GM19035 (cell line): ENCODE results near the gene SCP2D1.

ENCODE experiments used
- ATAC-seq: cut with Tn5 transposase; IDR thresholded peaks from one replicate; pipeline ENCODE4 v1.9.1; 2021; ENCODE audit not compliant: unreplicated experiment

The SCP2D1 gene

DNA sequence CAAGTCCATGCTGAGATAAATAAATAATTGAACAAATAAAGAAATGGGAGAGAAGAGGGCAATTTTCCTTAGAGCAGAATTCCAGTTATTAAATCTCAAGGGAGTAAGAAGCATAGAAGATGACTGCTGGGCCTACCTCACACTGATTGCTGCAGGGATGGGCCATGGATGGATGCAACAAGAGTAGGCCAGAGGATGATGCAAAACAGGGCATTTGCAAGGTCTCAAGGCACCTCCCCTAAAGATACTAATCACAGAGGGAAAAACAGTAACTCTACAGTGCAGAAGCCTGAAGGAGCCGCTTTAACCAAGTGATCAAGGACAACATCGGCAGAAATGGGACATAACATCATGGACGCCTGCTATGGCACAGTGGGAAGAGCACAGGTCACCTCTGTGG lies 1.7 kb upstream of the SCP2D1 start:
- no peak for ATAC-seq

GRCh38 chr20:18815194-18815942 lies 1.8 kb downstream of the SCP2D1 start:
- no peak for ATAC-seq

- ATAC-seq: no peak
Measured at GRCh38 chr20:18822832-18823231, 9.2 kb downstream of the SCP2D1 start.

GRCh38 chr20:18831830-18832499 lies 18.4 kb downstream of the SCP2D1 start:
- no peak for ATAC-seq

- ATAC-seq: no peak
Measured at GRCh38 chr20:18832546-18833200, 19.1 kb downstream of the SCP2D1 start.

GRCh38 chr20:18835466-18836256 lies 22.1 kb downstream of the SCP2D1 start:
- ATAC-seq: no peak

GRCh38 chr20:18837718-18838117 lies 24.1 kb downstream of the SCP2D1 start:
- no peak for ATAC-seq

DNA sequence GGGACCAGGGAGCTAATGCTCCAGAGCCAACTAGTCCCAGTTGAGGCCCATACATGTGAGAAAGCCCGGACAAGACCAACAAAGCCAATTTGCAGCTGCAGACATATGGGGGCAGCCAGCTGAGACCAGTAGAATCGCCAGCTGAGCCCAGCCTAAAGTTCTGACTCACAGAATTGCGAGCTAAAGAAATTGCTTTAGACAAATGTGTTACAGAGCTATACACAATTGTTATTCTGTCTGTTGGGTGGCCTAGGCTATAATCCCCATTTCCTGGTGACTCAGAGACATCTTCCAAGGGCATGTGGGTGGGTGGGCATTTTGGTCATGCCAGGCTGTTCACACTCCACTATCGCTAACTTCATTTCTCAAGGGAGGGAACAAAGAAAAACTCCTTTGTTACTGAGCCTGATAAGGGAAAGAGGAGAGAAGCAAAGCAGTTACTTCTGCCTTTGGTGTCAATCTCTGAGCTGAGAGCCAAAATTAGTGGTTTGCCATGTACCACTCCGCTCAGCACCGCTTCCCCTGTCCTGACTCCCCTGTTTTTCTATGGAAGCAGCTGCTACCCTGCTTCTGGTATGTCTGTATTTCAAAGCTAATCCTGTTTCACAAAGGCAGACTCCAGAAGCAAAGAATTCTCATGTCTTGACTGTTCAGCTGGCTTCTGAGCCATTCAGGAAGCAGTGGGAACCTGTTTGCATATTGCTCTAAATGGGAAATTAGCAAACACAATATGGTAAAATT lies 26.1 kb downstream of the SCP2D1 start:
- ATAC-seq: no peak

- ATAC-seq: no peak
Measured at GRCh38 chr20:18840248-18840645, 26.7 kb downstream of the SCP2D1 start.

DNA sequence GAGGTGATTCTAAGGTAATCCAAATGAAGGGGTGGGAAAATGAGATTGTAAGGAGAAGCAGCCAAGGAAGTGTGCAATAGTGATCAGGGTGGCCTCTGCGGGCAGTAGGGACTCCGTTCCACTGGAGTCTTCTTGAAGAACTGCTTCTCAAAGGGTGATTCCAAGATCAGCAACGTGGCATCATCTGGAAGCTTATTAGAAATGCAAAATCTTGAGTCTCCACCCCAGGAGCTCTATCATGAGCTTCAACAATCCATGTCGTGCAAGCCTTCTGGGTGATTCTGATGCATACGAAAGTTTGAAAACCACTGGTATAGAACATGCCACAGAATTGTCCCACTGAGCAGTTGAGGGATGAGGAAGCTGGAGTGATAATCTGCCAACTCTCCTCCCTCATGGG lies 31.4 kb downstream of the SCP2D1 start:
- no peak for ATAC-seq

DNA sequence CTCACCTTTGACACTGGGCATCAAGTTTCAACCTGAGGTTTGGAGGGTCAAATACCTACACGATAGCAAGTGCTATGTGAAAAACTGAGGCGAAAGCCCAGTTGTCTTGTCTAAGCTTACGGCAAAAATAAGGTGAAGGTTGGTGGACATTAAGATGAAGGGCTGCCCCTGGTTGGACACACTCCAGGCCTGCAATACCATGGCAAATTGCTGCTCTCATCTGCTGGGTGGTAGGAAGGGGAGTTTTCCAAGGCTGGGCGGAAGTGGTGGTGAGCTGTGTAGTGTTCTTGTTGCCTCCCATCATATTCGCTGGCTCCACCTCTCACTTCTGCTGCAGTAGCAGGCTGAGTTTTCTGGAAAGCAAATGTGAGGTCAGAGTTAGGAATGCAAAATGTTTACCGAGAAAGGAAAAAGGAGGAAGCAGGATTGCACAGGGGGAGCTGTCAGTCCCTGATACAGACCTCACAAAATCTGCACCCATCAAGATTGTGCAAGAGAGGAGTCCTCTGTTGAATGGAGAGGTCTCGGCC lies 33.7 kb downstream of the SCP2D1 start:
- no peak for ATAC-seq

- ATAC-seq: no peak
Measured at GRCh38 chr20:18849131-18849530, 35.5 kb downstream of the SCP2D1 start.

DNA sequence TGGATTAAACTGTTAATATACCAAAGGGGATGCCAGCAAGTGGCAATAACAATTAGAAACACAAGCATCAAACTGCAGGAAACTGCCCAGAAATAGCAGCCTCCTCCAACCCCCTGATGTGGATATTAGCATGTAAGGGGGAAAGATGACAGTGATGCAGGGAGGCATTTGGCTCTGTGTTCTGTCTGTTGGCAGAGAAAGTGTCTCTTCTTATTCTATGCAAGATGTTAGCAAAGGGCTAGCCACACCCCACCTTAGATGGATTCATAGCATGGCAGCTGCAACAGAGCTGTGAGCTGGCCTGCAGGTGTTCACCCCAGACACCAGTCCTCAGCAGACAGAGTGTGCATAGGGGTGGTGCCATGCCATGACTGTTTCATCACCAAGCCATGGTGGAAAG lies 38.0 kb downstream of the SCP2D1 start:
- ATAC-seq: no peak

DNA sequence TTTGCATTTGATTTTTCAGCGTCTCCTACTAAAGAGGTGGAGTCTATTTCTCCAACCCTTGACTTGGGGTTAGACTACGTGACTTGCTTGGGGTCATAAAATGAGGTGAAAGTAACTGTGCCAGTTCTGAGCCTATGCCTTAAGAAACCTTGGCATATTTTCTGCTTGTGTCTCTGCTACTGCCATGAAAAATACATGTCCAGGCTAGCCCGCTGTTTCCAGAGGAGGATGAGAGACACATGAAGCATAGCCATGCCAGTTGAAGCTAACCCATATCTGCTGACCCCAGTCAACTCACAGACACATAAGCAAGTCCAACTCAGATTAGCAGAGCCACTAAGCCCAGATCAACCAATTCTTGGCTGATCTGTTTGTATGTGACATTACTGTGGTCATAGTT lies 38.7 kb downstream of the SCP2D1 start:
- no peak for ATAC-seq

DNA sequence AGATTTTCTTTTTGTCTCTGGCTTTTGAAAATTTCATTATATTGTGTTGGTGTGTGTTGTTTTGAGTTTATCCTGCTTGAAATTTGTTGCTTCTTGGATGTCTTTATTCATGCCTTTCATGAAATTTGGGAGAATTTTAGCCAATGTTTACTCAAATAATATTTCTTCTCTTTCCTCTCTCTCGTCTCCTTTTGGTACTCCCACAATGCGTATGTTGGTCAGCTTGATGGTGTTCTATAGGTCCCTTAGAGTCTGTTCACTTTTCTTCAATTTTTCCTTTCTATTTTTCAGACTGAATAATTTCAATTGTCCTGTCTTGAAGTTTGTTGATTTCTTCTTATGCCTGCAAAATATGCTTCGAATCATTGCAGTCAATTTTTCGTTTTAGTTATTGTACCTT lies 39.6 kb downstream of the SCP2D1 start:
- ATAC-seq: no peak

GRCh38 chr20:18853946-18854646 lies 40.5 kb downstream of the SCP2D1 start:
- ATAC-seq: no peak

- no peak for ATAC-seq
Measured at GRCh38 chr20:18855882-18856281, 42.3 kb downstream of the SCP2D1 start.

GRCh38 chr20:18856873-18857272 lies 43.3 kb downstream of the SCP2D1 start:
- ATAC-seq: no peak

DNA sequence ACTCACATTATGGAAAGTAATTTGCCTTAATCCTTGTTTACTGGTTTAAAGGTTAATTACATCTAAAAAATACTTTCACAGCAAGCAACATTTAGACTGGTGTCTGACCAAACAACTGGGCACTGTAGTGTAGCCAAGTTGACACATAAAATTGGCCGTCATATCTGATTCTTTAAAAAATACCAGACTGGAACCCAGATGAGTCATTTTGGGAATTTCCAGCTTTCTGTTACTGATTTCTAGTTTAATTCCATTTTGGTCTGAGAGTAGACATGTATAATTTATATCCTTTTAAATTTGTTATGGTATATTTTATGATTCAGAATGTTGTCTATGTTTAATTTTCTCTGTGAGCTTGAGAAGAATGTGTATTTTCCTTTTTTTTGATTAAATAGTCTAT lies 44.1 kb downstream of the SCP2D1 start:
- no peak for ATAC-seq

DNA sequence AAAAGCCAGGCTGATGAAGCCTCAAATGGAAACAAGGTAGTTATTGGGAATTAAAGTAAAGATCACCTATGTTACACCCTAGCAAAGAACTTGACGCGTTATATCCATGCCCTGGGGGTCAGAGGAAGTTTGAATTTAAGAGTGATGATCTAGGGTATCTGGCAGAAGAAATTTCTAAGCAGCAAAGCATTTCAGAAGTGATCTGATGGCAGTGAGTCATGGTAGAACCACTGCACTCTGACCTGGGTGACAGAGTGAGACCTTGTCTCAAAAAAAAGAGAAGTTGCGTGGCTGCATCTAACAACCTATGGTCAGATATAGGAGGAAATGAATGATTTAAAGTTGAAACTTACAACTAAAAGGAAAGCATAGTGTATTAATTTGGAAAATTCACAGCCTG lies 45.2 kb downstream of the SCP2D1 start:
- no peak for ATAC-seq
